K562 (cell line): ENCODE data around the gene PEAR1. TPM values are rescaled to one million over a fixed set of nuclear protein-coding genes. Genes with fewer than 3 reads are reported as not detected.

Experiments
- ATAC-seq: fragments of 200-7000 bp; cut with Tn5 transposase; 3 replicates; pipeline ENCODE4 v1.9.1; 2020; ENCODE audit warnings: moderate library complexity
- BruUV-seq: library from RNA; stranded (reverse); fragments of 400-500 nt; replicated peaks from 2 replicates; lab custom pipeline; 2021; lab: Mats Ljungman, UMichigan
- CTCF ChIA-PET: fragments of 300-600 bp; formaldehyde crosslinking; extraction: SDS; loops from one replicate; lab custom pipeline; 2021; ENCODE audit warnings: low intra/inter-chr PET ratio; lab: Yijun Ruan, JAX
- POLR2A ChIA-PET: fragments of 300-600, 350-650 bp; sonication (Branson Sonifier 250); formaldehyde crosslinking; extraction: SDS; loops from one replicate; lab custom pipeline; 2021; ENCODE audit warnings: antibody characterized with exemption, inconsistent platforms; lab: Yijun Ruan, JAX
- DNase-seq, 4 experiments: peaks; one replicate each; pipeline versions ENCODE4 v3.0.0 to v3.0.0-alpha.2; 2011 to 2018; ENCODE audit warnings: low spot score in 3 of 4, mixed read lengths in 3 of 4; ENCODE audit errors: extremely low read depth in 1 of 4
- FAIRE-seq: peaks from 2 replicates; lab custom pipeline; 2011; peaks lifted over from hg19 to GRCh38; lab: Jason Lieb, UNC
- H2AFZ ChIP-seq: 2 replicates; pipeline ENCODE4 v1.6.0; 2011; ENCODE audit warnings: low read depth, low read length, control low read depth, inconsistent platforms
- H3K27ac ChIP-seq: fragments of 200-600 bp; 3 replicates; pipeline ENCODE4 v1.8.0; 2011; ENCODE audit warnings: low read depth, mild to moderate bottlenecking, control low read depth, inconsistent platforms, low read length, moderate library complexity, mixed read lengths; ENCODE audit errors: extremely low read depth
- H3K27me3 ChIP-seq, 2 experiments: fragments of 300-600 bp in 1 of 2; 2 replicates in 1 of 2; 3 replicates in 1 of 2; pipeline versions ENCODE4 v1.6.0 to v1.8.0; 2011; ENCODE audit warnings: inconsistent platforms in 2 of 2, low read length in 2 of 2, mild to moderate bottlenecking in 1 of 2, mixed read lengths in 1 of 2, moderate library complexity in 1 of 2; ENCODE audit not compliant: control insufficient read depth in 2 of 2, insufficient read depth in 2 of 2
- H3K36me3 ChIP-seq: fragments of 300-600 bp; 3 replicates; pipeline ENCODE4 v1.8.0; 2011; ENCODE audit warnings: mild to moderate bottlenecking, low read length, inconsistent platforms; ENCODE audit not compliant: control insufficient read depth, insufficient read depth
- H3K4me1 ChIP-seq, 2 experiments: fragments of 200-600 bp in 1 of 2; replicated peaks in 1 of 2; 2 replicates in 1 of 2; 3 replicates in 1 of 2; pipeline versions ENCODE4 v1.5.1 to v1.8.0; 2011; ENCODE audit warnings: inconsistent platforms in 2 of 2, low read length in 2 of 2, mild to moderate bottlenecking in 1 of 2, mixed read lengths in 1 of 2, moderate library complexity in 1 of 2; ENCODE audit not compliant: control insufficient read depth in 2 of 2, insufficient read depth in 2 of 2
- H3K4me2 ChIP-seq: 2 replicates; pipeline ENCODE4 v1.6.1; 2011; ENCODE audit warnings: low read length, control low read depth, inconsistent platforms, mixed read lengths; ENCODE audit not compliant: insufficient read depth
- H3K4me3 ChIP-seq: fragments of 200-600 bp; sonication (generic), shearing (Covaris generic); 2 replicates; pipeline ENCODE4 v1.5.1; 2016; ENCODE audit warnings: control low read depth, inconsistent platforms
- H3K79me2 ChIP-seq: fragments of 200-600 bp; 3 replicates; pipeline ENCODE4 v1.8.0; 2011; ENCODE audit warnings: low read length, inconsistent platforms; ENCODE audit not compliant: control insufficient read depth, insufficient read depth
- H3K9ac ChIP-seq, 2 experiments: 2 replicates each; pipeline versions ENCODE4 v1.6.0 to v1.6.1; 2011; ENCODE audit warnings: low read depth in 2 of 2, low read length in 2 of 2, control low read depth in 1 of 2, inconsistent platforms in 1 of 2, mild to moderate bottlenecking in 1 of 2, mixed read lengths in 1 of 2; ENCODE audit not compliant: insufficient read depth in 1 of 2
- H3K9me1 ChIP-seq: one replicate; pipeline ENCODE4 v1.6.0; 2011; ENCODE audit warnings: inconsistent platforms, mild to moderate bottlenecking, low read length, moderate library complexity; ENCODE audit not compliant: control insufficient read depth, insufficient read depth
- H3K9me3 ChIP-seq: replicated peaks from 2 replicates; pipeline ENCODE4 v1.5.1; 2011; ENCODE audit warnings: low read depth, low read length, inconsistent platforms; ENCODE audit not compliant: control insufficient read depth, insufficient read depth
- H4K20me1 ChIP-seq: replicated peaks from 2 replicates; pipeline ENCODE4 v1.6.1; 2011; ENCODE audit warnings: low read length, inconsistent platforms, mixed read lengths; ENCODE audit not compliant: control insufficient read depth, insufficient read depth
- ATF7 ChIP-seq: fragments of 450-650 bp; IDR thresholded peaks from 2 replicates; pipeline ENCODE4 v1.7.1; 2014; ENCODE audit warnings: mild to moderate bottlenecking, moderate library complexity
- CBX2 ChIP-seq: fragments of 200-600 bp; sonication (generic); IDR thresholded peaks from one replicate; pipeline ENCODE4 v1.6.1; 2012; ENCODE audit warnings: mild to moderate bottlenecking, low read length, inconsistent platforms; ENCODE audit not compliant: insufficient read depth, poor library complexity, severe bottlenecking
- CC2D1A ChIP-seq: fragments of 450-650 bp; IDR thresholded peaks from 2 replicates; pipeline ENCODE4 v1.6.1; 2017; ENCODE audit warnings: mild to moderate bottlenecking
- CTCF ChIP-seq, 3 experiments: IDR thresholded peaks in 2 of 3; conservative IDR thresholded peaks in 1 of 3; 2 replicates each; pipeline ENCODE4 v1.5.1; 2011 to 2012; ENCODE audit warnings: low read length in 3 of 3, mild to moderate bottlenecking in 3 of 3, control low read depth in 2 of 3, improper control_type of control experiment in 1 of 3, inconsistent platforms in 1 of 3, low read depth in 1 of 3, mixed read lengths in 1 of 3, moderate library complexity in 1 of 3; ENCODE audit not compliant: insufficient read depth in 2 of 3
- EGR1 ChIP-seq: fragments of 450-650 bp; conservative IDR thresholded peaks from 2 replicates; pipeline ENCODE4 v1.6.1; 2017; ENCODE audit warnings: mild to moderate bottlenecking
- ETV5 ChIP-seq: sonication (generic); formaldehyde crosslinking; IDR thresholded peaks from 2 replicates; pipeline ENCODE4 v1.4.0; 2020; ENCODE audit warnings: low read depth, mild to moderate bottlenecking, missing genetic modification reagents
- GTF2F1 ChIP-seq: IDR thresholded peaks from 2 replicates; pipeline ENCODE4 v1.6.1; 2011; ENCODE audit warnings: low read depth, low read length, improper control_type of control experiment
- IFI16 ChIP-seq: fragments of 250-450 bp; sonication (Bioruptor Pico); IDR thresholded peaks from 2 replicates; pipeline ENCODE4 v2.1.2; 2022; ENCODE audit warnings: mild to moderate bottlenecking, inconsistent platforms
- MAZ ChIP-seq, 2 experiments: fragments of 450-650 bp in 1 of 2; sonication (generic) in 1 of 2; formaldehyde crosslinking; IDR thresholded peaks in 1 of 2; conservative IDR thresholded peaks in 1 of 2; 2 replicates each; pipeline versions ENCODE4 v1.4.0 to v1.5.0; 2020; ENCODE audit warnings: mild to moderate bottlenecking in 1 of 2, missing genetic modification reagents in 1 of 2
- MEF2A ChIP-seq: IDR thresholded peaks from 2 replicates; pipeline ENCODE4 v1.6.1; 2011; ENCODE audit warnings: low read depth, mild to moderate bottlenecking, low read length, moderate library complexity; ENCODE audit not compliant: control insufficient read depth
- NFE2 ChIP-seq: IDR thresholded peaks from 2 replicates; pipeline ENCODE4 v1.6.1; 2014; ENCODE audit warnings: antibody characterized with exemption, low read depth
- NRF1 ChIP-seq, 2 experiments: fragments of 450-650 bp; IDR thresholded peaks in 1 of 2; conservative IDR thresholded peaks in 1 of 2; 2 replicates each; pipeline ENCODE4 v1.6.1; 2014; ENCODE audit warnings: mild to moderate bottlenecking in 2 of 2
- RAD21 ChIP-seq, 2 experiments: fragments of 250-450 bp in 1 of 2; fragments of 450-650 bp in 1 of 2; sonication (Bioruptor Pico) in 1 of 2; formaldehyde crosslinking in 1 of 2; IDR thresholded peaks in 1 of 2; conservative IDR thresholded peaks in 1 of 2; 2 replicates each; pipeline versions ENCODE4 v1.4.0 to v1.8.0; 2020 to 2022; ENCODE audit warnings: mild to moderate bottlenecking in 2 of 2, moderate library complexity in 1 of 2
- SIN3A ChIP-seq, 2 experiments: fragments of 150-350 bp in 1 of 2; IDR thresholded peaks; 2 replicates each; pipeline ENCODE4 v1.6.1; 2011 to 2016; ENCODE audit warnings: borderline replicate concordance in 2 of 2, low read depth in 2 of 2, low read length in 2 of 2, mild to moderate bottlenecking in 2 of 2, moderate library complexity in 2 of 2; ENCODE audit not compliant: control insufficient read depth in 1 of 2
- SMAD4 ChIP-seq: fragments of 250-450 bp; sonication (Bioruptor Pico); conservative IDR thresholded peaks from 2 replicates; pipeline ENCODE4 v1.8.0; 2021; ENCODE audit warnings: inconsistent platforms, mild to moderate bottlenecking, moderate library complexity
- ZBTB17 ChIP-seq: fragments of 450-650 bp; formaldehyde crosslinking; IDR thresholded peaks from 2 replicates; pipeline ENCODE4 v1.4.0; 2020; ENCODE audit warnings: mild to moderate bottlenecking
- ZBTB2 ChIP-seq: fragments of 450-650 bp; IDR thresholded peaks from 2 replicates; pipeline ENCODE4 v1.6.1; 2016; ENCODE audit warnings: antibody characterized with exemption
- ZNF263 ChIP-seq: sonication (generic); formaldehyde crosslinking; IDR thresholded peaks from 2 replicates; pipeline ENCODE4 v1.8.0; 2022; ENCODE audit warnings: mild to moderate bottlenecking, missing genetic modification reagents, borderline replicate concordance
- WGBS: fragments of 100-300 bp; shearing (Covaris generic); methylation state at CpG from one replicate; pipeline ENCODE4 v1.1.6; 2016; ENCODE audit warnings: low coverage, mixed read lengths; ENCODE audit not compliant: insufficient coverage; ENCODE audit errors: missing lambda C conversion rate; 5-methylcytosine and 5-hydroxymethylcytosine counted together
- in situ Hi-C: fragments of 300-500 bp; cut with MboI; formaldehyde crosslinking; loops from 4 replicates; pipeline ENCODE4 v1.15.0; 2018; ENCODE audit warnings: inconsistent platforms, mixed read lengths
- intact Hi-C: fragments of 100-400 bp; cut with micrococcal nuclease; formaldehyde crosslinking; loops from 2 replicates; pipeline ENCODE4 v1.14.2; 2022
- polyA plus RNA-seq, 8 experiments: library from polyadenylated mRNA; depleted of rRNA in 4 of 8; stranded (reverse) in 5 of 8; unstranded in 3 of 8; fragments of >200 nt; fragmentation: Nextera tagmentation in 2 of 8; fragmentation: Illumina TruSeq in 1 of 8; extraction: Ambion mirVana in 2 of 8; extraction: Trizol in 1 of 8; gene quantifications; 2 replicates each; pipeline versions ENCODE4 v1.2.1 to v1.2.3, GENCODE V29; 2011 to 2014; ENCODE audit warnings: inconsistent platforms in 1 of 8, missing spikeins in 1 of 8
- total RNA-seq, 7 experiments: library from RNA; depleted of rRNA in 6 of 7; stranded (reverse); fragments of >200 nt in 6 of 7; fragmentation: Illumina TruSeq in 2 of 7; extraction: Trizol in 2 of 7; gene quantifications; 2 replicates each; pipeline versions ENCODE4 v1.2.1 to v1.2.3, GENCODE V29; 2011 to 2021; ENCODE audit warnings: low replicate concordance in 1 of 7

The PEAR1 gene
- total and polyA plus RNA-seq, 9 of the 15 experiments (the other 6 are each of a cell fraction or from before 2014, with no cell fraction given) = 0.87 to 13.9 (median 6.1) TPM

GRCh38 chr1:156860113-156860627 is 33.3 kb upstream of the PEAR1 start:
- ChIA-PET CTCF (interaction anchor here (1.0 to 3.3 kb wide), 10 partner anchors 20 to 172 kb away, joined by 3 to 31 read pairs (median 6); no protein-coding TSS in a partner anchor), POLR2A (interaction anchor here (0.5 to 2.3 kb wide), 19 partner anchors 10 to 507 kb away, joined by 3 to 17 read pairs (median 4); partner anchors contain the start of genes HDGF, ISG20L2 and METTL25B)
- H3K4me1 ChIP-seq = peaks cover 75 to 81% of the 10 kb centered on the region in 2 experiments
- no peak overlapping the region; the same call in 2 of the 3 replicates for H3K27ac ChIP-seq
- H2AFZ ChIP-seq = peak overlapping the region; percentile 86
- DNase-seq (peak; percentile 80 to 86 (median 80)), FAIRE-seq (peak; percentile 69), ATAC-seq (peak; percentile 78)
- peak overlapping the region; percentile 30 to 78; a peak in 3 of 4 replicates for H3K9ac ChIP-seq
- no peaks in the 10 kb centered on the region for H3K36me3 ChIP-seq
- no peaks in the 10 kb centered on the region for H3K9me1 ChIP-seq
- intact Hi-C loops (loop anchor here (1.0 to 5.0 kb wide), 5 partner anchors 21 to 173 kb away; no protein-coding TSS in a partner anchor), in situ Hi-C loops (loop anchor here (5.0 kb wide), 2 partner anchors 58 to 133 kb away; partner anchors contain the start of genes ISG20L2 and METTL25B)
- 1% methylated on average over 32 of the region's 35 CpGs for WGBS
- H3K27me3 ChIP-seq = no peaks in the 10 kb centered on the region
- no peaks in the 10 kb centered on the region for H4K20me1 ChIP-seq
- peak overlapping the region; percentile 34 for H3K4me3 ChIP-seq
- peaks cover 28% of the 10 kb centered on the region; the same call in 2 of the 3 replicates for H3K79me2 ChIP-seq
- peak overlapping the region; percentile 90 for H3K4me2 ChIP-seq
- H3K9me3 ChIP-seq = no peaks in the 10 kb centered on the region
- no TSS peak for BruUV-seq
- TF ChIP-seq NRF1 (conservative IDR thresholded peaks at IDR 0.05 in 1 of 2, IDR thresholded peaks at IDR 0.05 in 1 of 2) = peak in 1 of 2 experiments; percentile 27; a peak in 2 of 4 replicates
- TF ChIP-seq SIN3A (IDR thresholded peaks at IDR 0.05; ENCODE audit: borderline replicate concordance in 2 of 2, control insufficient read depth in 1 of 2, low read depth in 2 of 2, low read length in 2 of 2) = peak in 1 of 2 experiments; percentile 36; a peak in 1 of 4 replicates
- TF ChIP-seq GTF2F1 = no peak
- peak; percentile 89 to 94 for TF ChIP-seq RAD21 (CRISPR knock-in tag; conservative IDR thresholded peaks at IDR 0.05 in 1 of 2, IDR thresholded peaks at IDR 0.05 in 1 of 2)
- peak; percentile 56; the same call in 1 of the 2 replicates for TF ChIP-seq ZBTB2
- peak; percentile 39 to 82 for TF ChIP-seq MAZ (CRISPR knock-in tag; conservative IDR thresholded peaks at IDR 0.05 in 1 of 2, IDR thresholded peaks at IDR 0.05 in 1 of 2)
- no peak for TF ChIP-seq MEF2A
- no peak for TF ChIP-seq ATF7
- peak; percentile 65 for TF ChIP-seq CC2D1A
- TF ChIP-seq CTCF (IDR thresholded peaks at IDR 0.05 in 2 of 3, conservative IDR thresholded peaks at IDR 0.05 in 1 of 3; ENCODE audit: insufficient read depth in 2 of 3, low read depth in 1 of 3, low read length in 3 of 3) = peak; percentile 83 to 90 (median 85)
- TF ChIP-seq ETV5 = no peak
- peak; percentile 25; the same call in 1 of the 2 replicates for TF ChIP-seq SMAD4 (CRISPR knock-in tag)
- TF ChIP-seq ZNF263 = peak; percentile 98
- peak; percentile 40 for TF ChIP-seq EGR1
- TF ChIP-seq CBX2 = no peak
- 0 out of 2 replicates have a peak, but pooled peaks have one; percentile 35 for TF ChIP-seq ZBTB17
- TF ChIP-seq NFE2 = no peak
- no peak for TF ChIP-seq IFI16 (CRISPR knock-in tag)
